Tibial artery (tissue), 4 donors: Measurements from ENCODE around the gene CFAP299.
A peak's percentile ranks its signal among the peaks of the same experiment; 100 is the strongest.

Experiments used
- DNase-seq, 2 donors: peaks; one replicate each; pipeline ENCODE4 v3.0.0-alpha.2; 2019
- H3K27ac ChIP-seq, 2 donors: fragments of 200-600 bp; sonication (generic) in 1 of 2; 1 replicate in 1 of 2; 2 replicates in 1 of 2; pipeline ENCODE4 v1.5.1; 2018 to 2019; ENCODE audit warnings: mild to moderate bottlenecking in 1 of 2
- H3K27me3 ChIP-seq, 2 donors: fragments of 200-600 bp; sonication (generic) in 1 of 2; one replicate each; pipeline versions ENCODE4 v1.5.1 to v1.6.0; 2016 to 2019
- H3K36me3 ChIP-seq, 3 donors: fragments of 200-600 bp; sonication (generic) in 2 of 3; one replicate each; pipeline ENCODE4 v1.5.1; 2016 to 2019; ENCODE audit warnings: mild to moderate bottlenecking in 2 of 3
- H3K4me1 ChIP-seq, 4 donors: fragments of 200-600 bp; sonication (generic) in 2 of 4; 1 replicate in 3 of 4; 2 replicates in 1 of 4; pipeline ENCODE4 v1.5.1; 2016 to 2019
- H3K4me3 ChIP-seq, 2 donors: fragments of 200-600 bp; sonication (generic) in 1 of 2; 1 replicate in 1 of 2; 2 replicates in 1 of 2; pipeline ENCODE4 v1.5.1; 2018 to 2019; ENCODE audit warnings: mild to moderate bottlenecking in 2 of 2
- H3K9me3 ChIP-seq, 3 donors: fragments of 200-600 bp; sonication (generic) in 1 of 3; one replicate each; pipeline ENCODE4 v1.5.1; 2016 to 2019
- intact Hi-C: fragments of 100-400 bp; cut with DNase I; formaldehyde crosslinking; loops from one replicate; pipeline ENCODE4 v1.15.0; 2023; ENCODE audit warnings: low total_unique reads
- TF ChIP-seq, protein P1 (sequence below), 2 experiments: fragments of 200-600 bp in 1 of 2; fragments of 450-650 bp in 1 of 2; IDR thresholded peaks; one replicate each; pipeline ENCODE4 v1.5.1; 2017 to 2019; ENCODE audit warnings: antibody characterized with exemption in 2 of 2, mild to moderate bottlenecking in 1 of 2, moderate library complexity in 1 of 2

CFAP299 gene

GRCh38 chr4:80390178-80390577, 54.6 kb downstream of the CFAP299 start:
- Histone ChIP-seq H3K4me1 (no peaks in the 10 kb centered on the region), H3K27ac (no peak overlapping the region), H3K4me3 (no peak overlapping the region), H3K36me3 (no peaks in the 10 kb centered on the region), H3K9me3 (no peaks in the 10 kb centered on the region), H3K27me3 (no peaks in the 10 kb centered on the region)
- intact Hi-C loops: no loop called here
- no peak for DNase-seq
- TF ChIP-seq, protein P1, sequence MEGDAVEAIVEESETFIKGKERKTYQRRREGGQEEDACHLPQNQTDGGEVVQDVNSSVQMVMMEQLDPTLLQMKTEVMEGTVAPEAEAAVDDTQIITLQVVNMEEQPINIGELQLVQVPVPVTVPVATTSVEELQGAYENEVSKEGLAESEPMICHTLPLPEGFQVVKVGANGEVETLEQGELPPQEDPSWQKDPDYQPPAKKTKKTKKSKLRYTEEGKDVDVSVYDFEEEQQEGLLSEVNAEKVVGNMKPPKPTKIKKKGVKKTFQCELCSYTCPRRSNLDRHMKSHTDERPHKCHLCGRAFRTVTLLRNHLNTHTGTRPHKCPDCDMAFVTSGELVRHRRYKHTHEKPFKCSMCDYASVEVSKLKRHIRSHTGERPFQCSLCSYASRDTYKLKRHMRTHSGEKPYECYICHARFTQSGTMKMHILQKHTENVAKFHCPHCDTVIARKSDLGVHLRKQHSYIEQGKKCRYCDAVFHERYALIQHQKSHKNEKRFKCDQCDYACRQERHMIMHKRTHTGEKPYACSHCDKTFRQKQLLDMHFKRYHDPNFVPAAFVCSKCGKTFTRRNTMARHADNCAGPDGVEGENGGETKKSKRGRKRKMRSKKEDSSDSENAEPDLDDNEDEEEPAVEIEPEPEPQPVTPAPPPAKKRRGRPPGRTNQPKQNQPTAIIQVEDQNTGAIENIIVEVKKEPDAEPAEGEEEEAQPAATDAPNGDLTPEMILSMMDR (IDR thresholded peaks at IDR 0.05): no peak

DNA sequence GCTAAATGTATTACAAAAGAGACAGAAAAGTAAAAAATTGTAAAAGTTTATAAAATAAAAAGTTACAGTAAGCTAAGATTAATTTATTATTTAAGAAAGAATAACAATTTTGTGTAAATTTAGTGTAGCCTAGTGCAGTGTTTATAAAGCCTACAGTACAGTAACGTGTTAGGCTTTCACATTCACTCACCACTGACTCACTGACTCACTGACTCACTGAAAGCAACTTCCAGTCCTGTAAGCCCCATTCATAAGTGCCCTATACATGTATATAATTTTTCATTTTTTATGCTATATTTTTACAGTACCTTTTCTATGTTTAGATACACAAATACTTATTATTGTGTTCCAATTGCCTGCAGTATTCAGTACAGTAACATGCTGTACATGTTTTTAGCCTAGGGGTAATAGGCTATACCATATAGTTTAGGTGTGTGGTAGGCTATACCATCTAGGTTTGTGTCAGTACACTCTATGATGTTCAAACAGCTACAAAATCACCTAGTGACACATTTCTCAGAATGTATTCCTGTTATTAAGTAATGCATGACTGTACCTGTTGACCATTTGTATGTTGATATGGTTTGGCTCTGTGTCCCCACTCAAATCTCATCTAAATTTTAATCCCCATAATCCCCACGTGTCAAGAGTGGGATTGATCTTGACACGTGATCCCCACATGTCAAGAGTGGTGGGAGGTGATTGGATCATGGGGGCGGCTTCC, 57.9 kb downstream of the CFAP299 start:
- Histone ChIP-seq H3K9me3 (no peaks in the 10 kb centered on the region), H3K4me3 (no peak overlapping the region), H3K4me1 (no peaks in the 10 kb centered on the region), H3K27ac (no peak overlapping the region), H3K27me3 (no peaks in the 10 kb centered on the region), H3K36me3 (no peaks in the 10 kb centered on the region)
- no peak for DNase-seq
- TF ChIP-seq, protein P1 (IDR thresholded peaks at IDR 0.05): no peak
- intact Hi-C loops: no loop called here

DNA sequence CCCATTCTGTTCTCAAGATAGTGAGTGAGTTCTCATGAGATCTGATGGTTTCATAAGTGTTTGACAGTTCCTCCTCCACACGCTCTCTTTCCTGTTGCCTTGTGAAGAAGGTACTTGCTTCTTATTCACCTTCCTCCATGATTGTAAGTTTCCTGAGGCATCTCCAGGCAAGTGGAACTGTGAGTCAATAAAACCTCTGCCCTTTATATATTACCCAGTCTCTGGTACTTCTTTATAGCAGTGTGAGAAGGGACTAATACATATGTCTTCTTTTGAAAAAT, 58.4 kb downstream of the CFAP299 start:
- Histone ChIP-seq H3K9me3 (no peaks in the 10 kb centered on the region), H3K4me3 (no peak overlapping the region), H3K27ac (no peak overlapping the region), H3K27me3 (no peaks in the 10 kb centered on the region), H3K4me1 (no peaks in the 10 kb centered on the region), H3K36me3 (no peaks in the 10 kb centered on the region)
- no peak for DNase-seq
- intact Hi-C loops: no loop called here
- TF ChIP-seq, protein P1 (IDR thresholded peaks at IDR 0.05): no peak

DNA sequence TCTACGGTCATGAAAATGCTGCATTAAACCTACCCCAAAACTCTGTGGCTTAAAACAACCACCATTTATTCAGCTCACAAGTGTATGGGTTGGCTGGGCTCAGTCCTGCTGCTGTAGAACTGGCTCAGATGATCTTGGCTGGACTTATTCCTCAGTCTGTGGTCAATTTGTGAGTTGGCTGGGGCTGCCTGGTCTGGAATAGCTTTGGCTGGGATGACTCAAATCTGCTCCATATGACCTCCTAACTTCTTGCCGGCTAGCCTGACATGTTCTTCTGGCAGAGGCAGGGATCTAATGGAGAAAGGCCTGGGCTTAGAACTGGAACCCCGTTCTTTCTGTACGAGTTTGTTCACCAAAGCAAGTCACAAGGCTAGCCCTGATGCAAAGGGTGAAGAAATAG, 71.7 kb downstream of the CFAP299 start:
- Histone ChIP-seq H3K9me3 (no peaks in the 10 kb centered on the region), H3K27ac (no peak overlapping the region), H3K4me1 (no peaks in the 10 kb centered on the region), H3K4me3 (no peak overlapping the region), H3K36me3 (no peaks in the 10 kb centered on the region), H3K27me3 (no peaks in the 10 kb centered on the region)
- DNase-seq: peak; percentile 76 to 78
- intact Hi-C loops: no loop called here
- TF ChIP-seq, protein P1 (IDR thresholded peaks at IDR 0.05): no peak

DNA sequence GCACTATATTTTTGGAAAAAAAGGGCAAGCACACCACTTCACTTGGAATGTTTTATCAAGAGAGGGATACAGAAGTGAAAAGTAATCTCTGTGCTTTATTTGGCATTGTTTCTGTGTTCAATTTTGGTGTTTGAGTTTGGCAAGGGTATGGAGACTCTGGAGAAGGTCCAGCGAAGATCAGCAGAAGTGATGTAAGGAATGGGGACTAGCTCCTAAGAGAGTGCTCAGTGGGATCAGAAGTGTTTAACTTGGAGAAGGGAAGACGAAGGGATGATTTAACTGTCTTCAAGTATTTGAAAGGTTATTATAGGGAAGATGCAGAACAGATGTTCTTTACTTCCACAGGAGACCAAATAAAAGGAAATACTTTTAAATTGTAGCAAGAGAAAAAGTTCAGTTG, 74.3 kb downstream of the CFAP299 start:
- H3K4me1 ChIP-seq: no peaks in the 10 kb centered on the region
- no peaks in the 10 kb centered on the region for H3K9me3 ChIP-seq
- H3K36me3 ChIP-seq: no peaks in the 10 kb centered on the region
- TF ChIP-seq, protein P1 (IDR thresholded peaks at IDR 0.05): no peak
- DNase-seq: no peak
- no peak overlapping the region for H3K4me3 ChIP-seq
- intact Hi-C loops: no loop called here
- H3K27me3 ChIP-seq: no peaks in the 10 kb centered on the region
- H3K27ac ChIP-seq: no peak overlapping the region

DNA sequence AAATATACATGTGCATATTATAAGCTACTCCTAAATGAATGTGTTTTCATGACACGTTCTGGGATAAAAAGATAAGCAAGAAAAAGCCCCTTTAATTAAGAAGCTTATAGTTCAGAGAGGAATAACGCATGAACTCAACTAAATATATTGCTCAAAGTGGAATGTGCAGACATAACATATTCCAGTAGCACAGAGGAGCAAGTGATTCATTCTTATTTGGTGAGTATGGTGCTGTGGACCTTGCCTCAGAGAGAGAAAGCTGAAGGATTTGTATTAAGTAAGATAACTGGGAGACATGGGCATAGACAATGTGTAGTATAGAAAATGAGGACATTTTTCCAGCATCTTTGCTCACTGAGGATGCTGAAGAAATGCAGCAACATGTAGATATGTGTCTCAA, 76.8 kb downstream of the CFAP299 start:
- Histone ChIP-seq H3K4me3 (no peak overlapping the region), H3K4me1 (no peaks in the 10 kb centered on the region), H3K27me3 (no peaks in the 10 kb centered on the region), H3K27ac (no peak overlapping the region), H3K9me3 (no peaks in the 10 kb centered on the region), H3K36me3 (no peaks in the 10 kb centered on the region)
- intact Hi-C loops: no loop called here
- TF ChIP-seq, protein P1 (IDR thresholded peaks at IDR 0.05): no peak
- DNase-seq: no peak
